Fibroblast of pulmonary artery (primary cell): ENCODE data around the gene NUDT21.

Source experiments
- DNase-seq: peaks from one replicate; pipeline ENCODE4 v3.0.0-alpha.2; 2010; ENCODE audit warnings: low read depth
- H3K4me3 ChIP-seq: replicated peaks from 2 replicates; pipeline ENCODE4 v1.5.1; 2011; ENCODE audit warnings: low read depth, mild to moderate bottlenecking, control low read depth, low read length, moderate library complexity
- CTCF ChIP-seq: IDR thresholded peaks from 2 replicates; pipeline ENCODE4 v1.5.1; 2011; ENCODE audit warnings: mild to moderate bottlenecking, control low read depth, low read length, inconsistent platforms; ENCODE audit errors: missing control alignments

NUDT21 gene

GRCh38 chr16:56462064-56462796, 11.1 kb upstream of the NUDT21 start:
- TF ChIP-seq CTCF: no peak
- no peak for DNase-seq
- H3K4me3 ChIP-seq: no peak overlapping the region

GRCh38 chr16:56460101-56460500, 9.0 kb upstream of the NUDT21 start:
- no peak overlapping the region for H3K4me3 ChIP-seq
- no peak for TF ChIP-seq CTCF
- no peak for DNase-seq

- DNase-seq: no peak
- no peak for TF ChIP-seq CTCF
- H3K4me3 ChIP-seq: no peak overlapping the region
These were observed 6.9 kb upstream of the NUDT21 start for GRCh38 chr16:56457927-56458470.

GRCh38 chr16:56451753-56452689, 889 bp upstream of the NUDT21 start:
- no peak for TF ChIP-seq CTCF
- peak overlapping the region; percentile 89 for H3K4me3 ChIP-seq
- DNase-seq: peak; percentile 31

GRCh38 chr16:56450275-56450985, 702 bp downstream of the NUDT21 start:
- peak; percentile 15 for DNase-seq
- peak overlapping the region; percentile 89 for H3K4me3 ChIP-seq
- no peak for TF ChIP-seq CTCF

- H3K4me3 ChIP-seq: no peak overlapping the region
- TF ChIP-seq CTCF: no peak
These were observed 3.1 kb downstream of the NUDT21 start for GRCh38 chr16:56448005-56448404.

More at GRCh38 chr16:56448005-56448404, 3.1 kb downstream of the NUDT21 start:
- no peak for DNase-seq
